Right atrium auricular region (tissue), 2 donors: ENCODE results near the gene TAGLN2. TPM values are rescaled to one million over a fixed set of nuclear protein-coding genes. Genes with fewer than 3 reads are reported as not detected.

Experiments
- DNase-seq: peaks from one replicate; pipeline ENCODE4 v3.0.0-alpha.2; 2019; ENCODE audit warnings: low spot score
- H3K27ac ChIP-seq, 2 donors: fragments of 200-600 bp; sonication (generic); 1 replicate in 1 of 2; 2 replicates in 1 of 2; pipeline ENCODE4 v1.5.1; 2016 to 2019
- H3K27me3 ChIP-seq, 2 donors: fragments of 200-600 bp; sonication (generic); one replicate each; pipeline versions ENCODE4 v1.5.1 to v1.6.0; 2017 to 2019
- H3K36me3 ChIP-seq: fragments of 200-600 bp; sonication (generic); one replicate; pipeline ENCODE4 v1.5.1; 2016
- H3K4me1 ChIP-seq, 2 donors: fragments of 200-600 bp; sonication (generic); one replicate each; pipeline versions ENCODE4 v1.5.1 to v1.6.0; 2017 to 2019
- H3K4me3 ChIP-seq, 2 donors: fragments of 200-600 bp; sonication (generic); 1 replicate in 1 of 2; 2 replicates in 1 of 2; pipeline ENCODE4 v1.5.1; 2017 to 2019; ENCODE audit warnings: mild to moderate bottlenecking in 1 of 2, moderate library complexity in 1 of 2
- H3K9me3 ChIP-seq, 2 donors: fragments of 200-600 bp; sonication (generic); one replicate each; pipeline ENCODE4 v1.5.1; 2019
- CTCF ChIP-seq, 2 donors: fragments of 200-600 bp; sonication (generic); IDR thresholded peaks; one replicate each; pipeline ENCODE4 v1.5.1; 2019; ENCODE audit warnings: antibody characterized with exemption in 2 of 2
- total RNA-seq, 2 donors: library from RNA; depleted of rRNA; stranded (reverse); fragments of >200 nt; gene quantifications; one replicate each; pipeline ENCODE4 v1.1.0, GENCODE V29; 2016

Gene TAGLN2
- total RNA-seq, 2 donors from 2014 or later: 124 to 235 TPM

- H3K4me3 ChIP-seq: peak overlapping the region in 1 of 2 donors; percentile 56
- no peaks in the 10 kb centered on the region for H3K9me3 ChIP-seq
- no peaks in the 10 kb centered on the region for H3K36me3 ChIP-seq
- no peak for DNase-seq
- H3K27me3 ChIP-seq: no peaks in the 10 kb centered on the region
- H3K4me1 ChIP-seq: peaks cover 0 to 22% of the 10 kb centered on the region in 2 donors
- peak overlapping the region; percentile 3 to 37 for H3K27ac ChIP-seq
- TF ChIP-seq CTCF (IDR thresholded peaks at IDR 0.05): no peak
Observed at GRCh38 chr1:159946242-159947187, 21.2 kb upstream of the TAGLN2 start.

- Histone ChIP-seq H3K27me3 (no peaks in the 10 kb centered on the region), H3K4me3 (peak within 1 kb of the TSS; percentile 25 to 56), H3K4me1 (peaks cover 0 to 22% of the 10 kb centered on the region in 2 donors), H3K27ac (peak within 1 kb of the TSS; percentile 3 to 37), H3K9me3 (no peaks in the 10 kb centered on the region), H3K36me3 (no peaks in the 10 kb centered on the region)
- peak; percentile 40 to 90 for TF ChIP-seq CTCF (IDR thresholded peaks at IDR 0.05)
- peak; percentile 81 for DNase-seq
Observed at GRCh38 chr1:159945483-159946241, 20.4 kb upstream of the TAGLN2 start, which contains the start of gene IGSF9. IGSF9 (minus strand) TSS chr1:159945613; CDS start chr1:159943454, 2,159 bp downstream.

- no peak overlapping the region for H3K27ac ChIP-seq
- no peaks in the 10 kb centered on the region for H3K9me3 ChIP-seq
- peak overlapping the region; percentile 25 to 56 for H3K4me3 ChIP-seq
- H3K27me3 ChIP-seq: no peaks in the 10 kb centered on the region
- DNase-seq: no peak
- no peak for TF ChIP-seq CTCF (IDR thresholded peaks at IDR 0.05)
- no peaks in the 10 kb centered on the region for H3K36me3 ChIP-seq
- H3K4me1 ChIP-seq: peaks cover 0 to 22% of the 10 kb centered on the region in 2 donors
Observed at GRCh38 chr1:159944623-159945455, 19.5 kb upstream of the TAGLN2 start.

GRCh38 chr1:159943908-159944622 lies 18.8 kb upstream of the TAGLN2 start:
- no peak for DNase-seq
- Histone ChIP-seq H3K4me1 (peaks cover 0 to 22% of the 10 kb centered on the region in 2 donors), H3K4me3 (no peak overlapping the region), H3K27me3 (no peaks in the 10 kb centered on the region), H3K9me3 (no peaks in the 10 kb centered on the region), H3K27ac (no peak overlapping the region), H3K36me3 (no peaks in the 10 kb centered on the region)
- no peak for TF ChIP-seq CTCF (IDR thresholded peaks at IDR 0.05)

- Histone ChIP-seq H3K27me3 (no peaks in the 10 kb centered on the region), H3K36me3 (no peaks in the 10 kb centered on the region), H3K4me1 (peaks cover 0 to 26% of the 10 kb centered on the region in 2 donors), H3K27ac (no peak overlapping the region), H3K9me3 (no peaks in the 10 kb centered on the region), H3K4me3 (no peak overlapping the region)
- no peak for DNase-seq
- no peak for TF ChIP-seq CTCF (IDR thresholded peaks at IDR 0.05)
Observed at GRCh38 chr1:159943278-159943640, 18.0 kb upstream of the TAGLN2 start.
